Activated naive CD4-positive, alpha-beta T cell treated with anti-CD3 and anti-CD28 coated beads for 36 hours (primary cell): Measurements from ENCODE around the gene GNG4. TPM values are rescaled to one million over a fixed set of nuclear protein-coding genes. Genes with fewer than 3 reads are reported as not detected.
"Not testable (repeated sequence)": the region's sequence is repeated elsewhere in the genome, so short reads cannot be mapped to it uniquely, and the experiment has no call there.

ENCODE experiments used
- CTCF ChIA-PET: fragments of 350-600 bp; sonication (Branson Sonifier 250); formaldehyde crosslinking; loops from one replicate; lab custom pipeline; 2021; ENCODE audit warnings: antibody characterized with exemption; lab: Charles Lee
- DNase-seq: peaks from one replicate; pipeline ENCODE4 v3.0.0-alpha.2; 2020
- H3K27ac Mint-ChIP-seq: one replicate; pipeline ENCODE4 v1.8.0; 2021; ENCODE audit warnings: mild to moderate bottlenecking, mixed read lengths
- H3K27me3 Mint-ChIP-seq: one replicate; pipeline ENCODE4 v1.8.0; 2021; ENCODE audit warnings: low read depth, mixed read lengths
- H3K36me3 Mint-ChIP-seq: one replicate; pipeline ENCODE4 v1.8.0; 2021; ENCODE audit warnings: low read depth, mixed read lengths
- H3K4me1 Mint-ChIP-seq: one replicate; pipeline ENCODE4 v1.8.0; 2021; ENCODE audit warnings: low read depth, mixed read lengths
- H3K4me3 Mint-ChIP-seq: one replicate; pipeline ENCODE4 v1.8.0; 2021; ENCODE audit warnings: mild to moderate bottlenecking, moderate library complexity, mixed read lengths
- H3K9me3 Mint-ChIP-seq: one replicate; pipeline ENCODE4 v1.8.0; 2021; ENCODE audit warnings: mixed read lengths
- intact Hi-C: fragments of 100-400 bp; cut with micrococcal nuclease; formaldehyde crosslinking; loops from one replicate; pipeline ENCODE4 v1.15.1; 2023
- total RNA-seq, 2 experiments: library from RNA; stranded (reverse); gene quantifications; one replicate each; pipeline ENCODE4 v1.2.3, GENCODE V29; 2021

Gene GNG4
- total RNA-seq, 2 experiments from 2014 or later: 0.15 TPM; not detected in 1

DNA sequence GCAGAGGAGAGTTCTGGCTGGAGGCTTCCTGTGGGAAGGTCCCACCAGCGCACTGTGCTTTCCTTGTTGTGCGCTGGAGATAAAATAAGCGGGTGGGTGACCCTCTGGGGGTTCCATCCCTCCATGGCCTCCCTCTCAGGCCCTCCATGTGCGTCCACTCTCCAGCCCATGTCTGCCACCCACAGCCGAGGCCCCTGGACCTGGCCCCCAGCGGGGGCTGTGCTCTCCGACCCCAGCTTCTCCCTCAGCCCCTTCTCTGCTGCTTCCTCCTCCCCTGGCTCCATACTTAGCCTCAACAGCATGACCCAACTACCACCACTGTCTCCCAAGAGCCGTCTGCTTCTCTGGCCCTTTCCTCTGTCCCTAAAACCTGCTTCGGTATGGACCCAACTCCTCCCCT, 61.4 kb downstream of the GNG4 start:
- H3K27me3 Mint-ChIP-seq: peaks cover 11% of the 10 kb centered on the region

DNA sequence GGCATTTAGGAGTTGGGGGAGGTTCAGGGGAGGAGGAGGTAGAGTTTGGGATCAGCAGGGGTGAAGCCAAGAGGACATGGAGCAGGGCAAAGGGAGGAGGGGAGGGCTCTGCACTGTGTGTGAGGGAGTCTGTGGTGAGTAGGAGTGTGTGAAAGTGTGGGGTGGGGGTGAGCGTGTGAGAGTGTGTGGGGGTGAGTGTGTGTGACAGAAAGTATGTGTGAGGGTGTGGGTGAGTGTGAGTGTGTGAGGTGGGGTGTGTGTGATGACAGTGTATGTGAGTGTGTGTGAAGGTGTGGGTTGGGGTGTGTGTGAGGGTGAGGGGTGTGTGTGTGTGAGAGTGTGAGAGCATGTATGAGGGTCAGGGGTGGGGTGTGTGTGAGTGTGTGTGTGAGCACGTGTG, 62.6 kb downstream of the GNG4 start:
- Mint-ChIP-seq H3K4me3 (no peak overlapping the region), H3K9me3 (peaks cover 16% of the 10 kb centered on the region), H3K36me3 (no peaks in the 10 kb centered on the region), H3K27me3 (peaks cover 9% of the 10 kb centered on the region), H3K4me1 (no peaks in the 10 kb centered on the region), H3K27ac (no peak overlapping the region)
- CTCF ChIA-PET: no interaction called here
- no peak for DNase-seq
- intact Hi-C loops: no loop called here

More for the DNA sequence above, 61.4 kb downstream of the GNG4 start:
- peaks cover 16% of the 10 kb centered on the region for H3K9me3 Mint-ChIP-seq
- intact Hi-C loops: no loop called here
- no peak overlapping the region for H3K4me3 Mint-ChIP-seq
- no peak for DNase-seq
- no peaks in the 10 kb centered on the region for H3K36me3 Mint-ChIP-seq
- CTCF ChIA-PET: interaction anchor here (0.6 kb wide), 1 partner anchor 105 kb away, joined by 4 read pairs; no protein-coding TSS in a partner anchor
- H3K4me1 Mint-ChIP-seq: no peaks in the 10 kb centered on the region
- no peak overlapping the region for H3K27ac Mint-ChIP-seq

DNA sequence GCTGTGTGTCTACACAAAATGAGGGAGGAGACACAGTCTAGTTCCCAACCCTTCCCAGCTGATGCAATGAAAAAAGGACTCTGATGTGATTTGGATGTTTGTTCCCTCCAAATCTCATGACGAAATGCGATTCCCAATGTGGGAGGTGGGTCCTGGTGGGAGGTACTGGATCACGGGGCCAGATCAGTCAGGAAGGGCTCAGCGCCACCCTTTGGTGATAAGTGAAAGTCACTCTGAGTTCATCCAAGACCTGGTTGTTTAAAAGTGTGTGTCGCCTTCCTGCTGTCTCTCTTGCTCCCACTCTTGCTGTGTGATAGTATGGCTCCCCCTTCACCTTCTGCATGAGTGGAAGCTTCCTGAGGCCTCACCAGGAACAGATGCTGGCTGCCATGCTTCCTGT, 63.2 kb downstream of the GNG4 start:
- CTCF ChIA-PET: no interaction called here
- H3K27ac Mint-ChIP-seq: no peak overlapping the region

DNA sequence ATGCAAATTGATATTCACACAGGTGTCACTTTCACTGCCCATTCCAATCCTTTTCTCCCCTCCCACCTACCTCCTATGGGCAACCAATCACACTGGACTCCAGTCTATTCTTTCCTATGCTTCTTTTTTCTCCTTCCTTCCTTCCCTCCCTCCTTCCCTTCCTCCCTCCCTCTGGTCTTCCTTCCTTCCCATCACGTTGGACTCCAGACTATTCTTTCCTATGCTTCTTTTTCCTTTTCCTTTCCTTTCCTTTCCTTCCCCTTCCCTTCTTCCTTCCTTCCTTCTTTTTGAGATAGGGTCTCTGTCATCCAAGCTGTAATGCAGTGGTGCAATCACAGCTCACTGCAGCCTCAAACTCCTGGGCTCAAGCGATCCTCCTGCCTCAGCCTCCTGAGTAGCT, 64.6 kb downstream of the GNG4 start:
- Mint-ChIP-seq H3K27me3 (peaks cover 9% of the 10 kb centered on the region), H3K4me1 (no peaks in the 10 kb centered on the region), H3K36me3 (no peaks in the 10 kb centered on the region), H3K27ac (no peak overlapping the region), H3K4me3 (no peak overlapping the region), H3K9me3 (peaks cover 15% of the 10 kb centered on the region)
- intact Hi-C loops: no loop called here
- CTCF ChIA-PET: no interaction called here
- no peak for DNase-seq

More for the DNA sequence above, 63.2 kb downstream of the GNG4 start:
- no peaks in the 10 kb centered on the region for H3K4me1 Mint-ChIP-seq
- H3K4me3 Mint-ChIP-seq: no peak overlapping the region
- DNase-seq: no peak
- H3K9me3 Mint-ChIP-seq: peaks cover 16% of the 10 kb centered on the region
- no peaks in the 10 kb centered on the region for H3K36me3 Mint-ChIP-seq
- intact Hi-C loops: no loop called here
- H3K27me3 Mint-ChIP-seq: peaks cover 9% of the 10 kb centered on the region

DNA sequence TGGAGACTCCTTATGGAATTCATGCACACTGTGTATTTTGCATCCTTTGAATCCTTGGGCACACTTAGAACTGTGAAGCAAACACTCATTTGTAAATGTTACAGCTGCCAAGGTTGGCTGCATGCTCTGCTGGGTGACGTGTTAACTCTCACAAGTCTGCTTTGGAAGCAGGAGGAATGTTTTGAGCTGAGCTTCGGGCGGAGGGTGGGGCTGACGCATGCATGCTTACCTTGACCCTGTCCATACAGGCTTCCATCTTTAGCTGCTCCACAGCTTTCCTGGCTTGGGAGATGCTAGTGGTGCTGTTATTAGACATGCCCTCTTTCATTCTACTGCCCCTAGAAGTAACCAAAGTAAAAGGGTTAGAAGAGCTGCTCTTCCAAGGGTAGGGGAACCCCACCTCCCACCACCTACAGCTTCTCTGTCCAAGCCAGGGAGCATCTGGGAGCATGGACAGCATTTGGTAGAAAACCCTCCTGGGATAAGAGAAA, 66.0 kb downstream of the GNG4 start:
- CTCF ChIA-PET: interaction anchor here (1.3 to 2.2 kb wide), 2 partner anchors 15 to 17 kb away, joined by 4 to 6 read pairs; no protein-coding TSS in a partner anchor
- Mint-ChIP-seq H3K4me1 (no peaks in the 10 kb centered on the region), H3K27ac (no peak overlapping the region), H3K9me3 (peaks cover 7% of the 10 kb centered on the region), H3K4me3 (no peak overlapping the region), H3K27me3 (peaks cover 9% of the 10 kb centered on the region), H3K36me3 (no peaks in the 10 kb centered on the region)
- DNase-seq: no peak
- intact Hi-C loops: no loop called here

DNA sequence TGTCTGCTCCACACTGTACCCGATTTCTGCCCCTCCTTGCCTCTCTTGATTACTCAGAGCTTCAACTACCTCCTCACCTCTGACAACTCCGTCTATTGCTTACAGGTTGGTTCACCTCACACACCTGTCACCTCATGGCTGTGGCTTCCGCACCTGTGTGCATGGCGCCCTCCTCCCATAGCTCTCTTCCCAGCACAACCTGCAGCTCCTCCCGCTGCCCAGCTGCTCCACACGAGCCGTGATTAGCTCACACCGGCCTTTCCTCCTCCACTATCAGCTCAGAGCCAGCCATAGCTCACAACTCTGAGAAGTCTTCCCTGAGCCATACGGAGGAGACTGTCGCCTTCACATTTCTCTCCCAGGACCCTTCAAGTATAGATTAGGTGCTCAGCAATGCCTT, 67.5 kb downstream of the GNG4 start:
- no peaks in the 10 kb centered on the region for H3K36me3 Mint-ChIP-seq
- no peak overlapping the region for H3K27ac Mint-ChIP-seq
- no peak for DNase-seq
- H3K4me1 Mint-ChIP-seq: no peaks in the 10 kb centered on the region
- CTCF ChIA-PET: interaction anchor here (0.6 to 2.2 kb wide), 2 partner anchors 19 to 59 kb away, joined by 3 to 6 read pairs; no protein-coding TSS in a partner anchor
- H3K9me3 Mint-ChIP-seq: peaks cover 3% of the 10 kb centered on the region
- peaks cover 9% of the 10 kb centered on the region for H3K27me3 Mint-ChIP-seq
- no peak overlapping the region for H3K4me3 Mint-ChIP-seq
- intact Hi-C loops: no loop called here

DNA sequence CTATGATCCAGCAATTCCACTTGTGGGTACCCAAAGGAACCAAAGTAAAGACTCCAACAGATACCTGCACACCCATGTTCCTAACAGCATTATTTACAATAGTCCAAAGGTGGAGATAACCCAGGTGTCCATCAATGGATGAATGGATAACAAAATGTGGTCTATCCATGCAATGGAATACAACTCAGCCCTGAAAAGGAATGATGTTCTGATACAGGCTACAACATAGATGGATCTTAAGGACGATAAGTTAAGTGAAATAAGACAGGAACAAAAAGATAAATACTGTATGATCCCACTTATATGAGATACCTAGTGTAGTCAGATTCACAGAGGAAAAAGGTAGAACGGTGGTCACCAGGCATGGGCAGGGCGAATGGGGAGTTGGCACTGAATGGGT, 69.7 kb downstream of the GNG4 start:
- intact Hi-C loops: no loop called here
- H3K9me3 Mint-ChIP-seq: peaks cover 3% of the 10 kb centered on the region
- H3K36me3 Mint-ChIP-seq: no peaks in the 10 kb centered on the region
- H3K4me3 Mint-ChIP-seq: no peak overlapping the region
- DNase-seq: no peak
- CTCF ChIA-PET: no interaction called here
- H3K27me3 Mint-ChIP-seq: peaks cover 6% of the 10 kb centered on the region
- no peak overlapping the region for H3K27ac Mint-ChIP-seq
- no peaks in the 10 kb centered on the region for H3K4me1 Mint-ChIP-seq

DNA sequence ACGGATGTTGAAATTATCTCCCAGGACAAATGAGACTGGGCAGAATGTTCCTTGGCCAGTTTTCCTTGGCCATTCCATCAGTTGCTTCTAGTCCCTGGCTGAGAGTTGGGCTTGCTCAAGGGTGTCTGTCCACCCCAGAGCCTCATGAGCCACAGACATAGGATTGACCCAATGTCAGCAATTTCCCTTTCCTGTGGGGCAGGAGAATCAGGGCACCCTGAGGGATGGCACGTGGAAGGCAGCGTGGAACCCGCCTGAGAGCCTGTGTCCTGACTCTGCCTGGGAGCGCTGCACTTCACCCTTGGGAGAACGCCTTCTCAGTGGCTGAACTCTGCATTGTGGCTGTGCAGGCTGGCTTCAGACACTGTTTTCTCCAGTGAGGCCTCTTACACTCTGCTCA, 74.0 kb downstream of the GNG4 start:
- CTCF ChIA-PET: no interaction called here
- Mint-ChIP-seq H3K27ac (no peak overlapping the region), H3K27me3 (no peaks in the 10 kb centered on the region), H3K9me3 (peaks cover 3% of the 10 kb centered on the region), H3K36me3 (no peaks in the 10 kb centered on the region), H3K4me3 (no peak overlapping the region), H3K4me1 (no peaks in the 10 kb centered on the region)
- intact Hi-C loops: no loop called here
- DNase-seq: no peak

DNA sequence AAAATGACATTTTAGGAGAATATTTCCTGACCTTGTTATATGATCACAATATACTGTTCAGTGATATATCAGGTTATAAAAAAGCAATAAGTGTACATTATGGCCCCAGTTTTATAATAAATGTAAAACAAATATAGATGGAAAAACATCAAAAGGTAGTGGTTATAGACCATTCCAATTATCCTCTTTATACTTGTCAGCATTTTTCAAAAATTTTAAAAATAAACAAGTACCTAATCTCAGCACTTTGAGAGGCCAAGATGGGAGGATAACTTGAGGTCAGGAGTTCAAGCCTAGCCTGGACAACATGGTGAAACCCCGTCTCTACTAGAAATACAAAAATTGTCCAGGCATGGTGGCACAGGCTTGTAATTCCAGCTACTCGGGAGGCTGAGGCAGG, 75.7 kb downstream of the GNG4 start:
- Mint-ChIP-seq H3K4me1 (no peaks in the 10 kb centered on the region), H3K27ac (no peak overlapping the region), H3K36me3 (no peaks in the 10 kb centered on the region), H3K27me3 (no peaks in the 10 kb centered on the region), H3K4me3 (no peak overlapping the region), H3K9me3 (no peaks in the 10 kb centered on the region)
- CTCF ChIA-PET: interaction anchor here (0.5 kb wide), 1 partner anchor 931 kb away, joined by 3 read pairs; no protein-coding TSS in a partner anchor
- intact Hi-C loops: no loop called here
- no peak for DNase-seq

DNA sequence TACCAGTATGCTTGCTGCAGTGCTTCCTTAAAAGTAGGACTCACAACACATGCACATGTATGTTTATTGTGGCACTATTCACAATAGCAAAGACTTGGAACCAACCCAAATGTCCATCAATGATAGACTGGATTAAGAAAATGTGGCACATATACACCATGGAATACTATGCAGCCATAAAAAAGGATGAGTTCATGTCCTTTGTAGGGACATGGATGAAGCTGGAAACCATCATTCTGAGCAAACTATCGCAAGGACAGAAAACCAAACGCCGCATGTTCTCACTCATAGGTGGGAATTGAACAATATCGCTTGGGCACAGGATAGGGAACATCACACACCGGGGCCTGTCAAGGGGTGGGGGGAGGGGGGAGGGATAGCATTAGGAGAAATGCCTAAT, 76.6 kb downstream of the GNG4 start:
- H3K4me1 Mint-ChIP-seq, H3K27ac Mint-ChIP-seq, DNase-seq, intact Hi-C loops, CTCF ChIA-PET, H3K4me3 Mint-ChIP-seq, H3K27me3 Mint-ChIP-seq, H3K36me3 Mint-ChIP-seq, H3K9me3 Mint-ChIP-seq: not testable (repeated sequence)

DNA sequence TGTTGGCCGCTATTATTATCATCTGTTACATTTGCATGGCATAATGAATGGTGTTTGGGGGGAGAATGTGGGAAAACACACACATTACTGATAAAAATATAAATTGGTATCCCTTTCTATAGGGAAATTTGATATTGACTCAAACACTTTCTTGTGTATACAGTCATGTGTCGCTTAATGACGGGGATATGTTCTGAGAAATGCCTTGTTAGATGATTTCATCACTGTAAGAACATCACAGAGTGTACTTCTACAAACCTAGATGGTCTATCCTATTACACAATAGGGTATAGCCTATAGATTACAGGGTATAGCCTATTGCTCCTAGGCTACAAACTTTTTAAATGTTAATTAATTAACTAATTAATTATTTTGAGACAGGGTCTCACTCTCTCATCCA, 78.1 kb downstream of the GNG4 start:
- intact Hi-C loops: no loop called here
- CTCF ChIA-PET: no interaction called here
- no peaks in the 10 kb centered on the region for H3K27me3 Mint-ChIP-seq
- no peak overlapping the region for H3K4me3 Mint-ChIP-seq
- DNase-seq: no peak
- no peaks in the 10 kb centered on the region for H3K9me3 Mint-ChIP-seq
- H3K27ac Mint-ChIP-seq: no peak overlapping the region
- peaks cover 10% of the 10 kb centered on the region for H3K4me1 Mint-ChIP-seq
- H3K36me3 Mint-ChIP-seq: no peaks in the 10 kb centered on the region

DNA sequence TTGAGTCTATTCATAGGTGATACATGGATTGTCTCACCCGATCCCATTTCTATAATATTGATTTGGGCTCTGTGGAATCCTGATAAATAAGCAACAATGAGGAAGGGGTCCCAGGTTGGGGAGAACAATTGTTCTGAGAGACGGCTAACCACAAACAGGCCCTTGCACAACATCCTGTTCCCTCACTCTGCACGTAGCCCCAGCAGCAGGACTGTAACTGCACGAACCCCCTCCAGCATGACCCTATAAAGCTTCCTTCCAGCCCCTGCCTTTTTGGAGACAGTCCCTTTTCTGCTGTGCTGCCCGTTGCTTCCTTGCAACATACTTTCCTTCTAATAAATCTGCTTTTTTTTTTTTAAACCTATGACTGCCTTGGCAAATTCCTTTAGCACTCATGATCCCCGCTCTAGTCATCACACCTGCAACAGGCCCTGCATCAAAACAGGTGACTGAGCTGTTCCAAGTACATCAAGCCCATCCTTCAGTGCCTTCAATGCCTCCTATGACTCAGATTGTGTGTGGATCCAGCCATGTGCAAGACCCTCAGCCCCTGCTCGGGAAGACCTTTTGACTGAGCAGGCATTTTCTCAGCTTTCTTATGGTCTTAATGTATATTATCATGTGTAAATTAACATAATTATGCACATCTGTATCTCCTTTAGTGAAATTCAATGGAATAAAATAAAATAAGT, 81.6 kb downstream of the GNG4 start:
- H3K9me3 Mint-ChIP-seq: no peaks in the 10 kb centered on the region
- no peaks in the 10 kb centered on the region for H3K36me3 Mint-ChIP-seq
- H3K27me3 Mint-ChIP-seq: no peaks in the 10 kb centered on the region
- no peak overlapping the region for H3K4me3 Mint-ChIP-seq
- DNase-seq: peak; percentile 13
- CTCF ChIA-PET: interaction anchor here (0.6 kb wide), 1 partner anchor 1154 kb away, joined by 4 read pairs; no protein-coding TSS in a partner anchor
- no peak overlapping the region for H3K27ac Mint-ChIP-seq
- intact Hi-C loops: no loop called here
- H3K4me1 Mint-ChIP-seq: peaks cover 10% of the 10 kb centered on the region

DNA sequence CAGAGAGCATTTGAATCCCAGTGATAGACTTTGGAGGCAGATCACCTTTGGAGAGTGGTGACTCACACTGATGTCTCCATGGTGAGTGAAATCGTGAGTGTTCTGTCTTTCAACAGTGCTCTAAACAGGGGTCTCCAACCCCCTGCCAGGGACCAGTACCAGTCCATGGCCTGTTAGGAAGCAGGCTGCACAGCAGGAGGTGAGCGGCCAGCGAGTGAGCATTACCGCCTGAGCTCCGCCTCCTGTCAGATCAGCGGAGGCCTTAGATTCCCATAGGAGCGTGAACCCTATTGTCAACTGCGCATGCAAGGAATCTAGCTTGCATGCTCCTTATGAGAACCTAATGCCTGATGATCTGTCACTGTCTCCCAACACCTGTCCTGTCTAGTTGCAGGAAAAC, 83.5 kb downstream of the GNG4 start:
- Mint-ChIP-seq H3K4me3 (no peak overlapping the region), H3K36me3 (no peaks in the 10 kb centered on the region), H3K9me3 (no peaks in the 10 kb centered on the region), H3K4me1 (peaks cover 10% of the 10 kb centered on the region), H3K27me3 (peaks cover 5% of the 10 kb centered on the region), H3K27ac (no peak overlapping the region)
- intact Hi-C loops: no loop called here
- DNase-seq: no peak
- CTCF ChIA-PET: no interaction called here
